Fibroblast of lung (primary cell): ENCODE measurements around the gene CRYBA2. TPM values are rescaled to one million over a fixed set of nuclear protein-coding genes. Genes with fewer than 3 reads are reported as not detected.

Experiments used
- DNase-seq, 2 donors: peaks; one replicate each; pipeline versions ENCODE4 v3.0.0 to v3.0.0-alpha.2; 2010; ENCODE audit warnings: low read depth in 2 of 2
- H2AFZ ChIP-seq: 2 replicates; pipeline ENCODE4 v1.5.1; 2012; ENCODE audit warnings: low read length, control low read depth, inconsistent platforms
- H3K27ac ChIP-seq: 2 replicates; pipeline ENCODE4 v1.5.1; 2011; ENCODE audit warnings: low read length, control low read depth; ENCODE audit not compliant: insufficient read depth
- H3K27me3 ChIP-seq: 2 replicates; pipeline ENCODE4 v1.5.1; 2011; ENCODE audit warnings: mild to moderate bottlenecking, low read length; ENCODE audit not compliant: control insufficient read depth, insufficient read depth
- H3K36me3 ChIP-seq: 2 replicates; pipeline ENCODE4 v1.5.1; 2011; ENCODE audit warnings: low read length; ENCODE audit not compliant: control insufficient read depth, insufficient read depth
- H3K4me1 ChIP-seq: 2 replicates; pipeline ENCODE4 v1.5.1; 2011; ENCODE audit warnings: low read length; ENCODE audit not compliant: control insufficient read depth, insufficient read depth; ENCODE audit errors: extremely low read depth
- H3K4me2 ChIP-seq: 2 replicates; pipeline ENCODE4 v1.5.1; 2011; ENCODE audit warnings: low read length, control low read depth; ENCODE audit not compliant: insufficient read depth; ENCODE audit errors: extremely low read depth
- H3K4me3 ChIP-seq, 4 experiments: fragments of 200-600 bp in 1 of 4; sonication (generic) in 1 of 4; replicated peaks in 1 of 4; 2 replicates each; pipeline ENCODE4 v1.5.1; 2011 to 2016; ENCODE audit warnings: low read length in 4 of 4, low read depth in 3 of 4, mild to moderate bottlenecking in 3 of 4, control low read depth in 2 of 4, inconsistent platforms in 1 of 4, mixed read lengths in 1 of 4; ENCODE audit not compliant: insufficient read depth in 1 of 4; ENCODE audit errors: control extremely low read depth in 1 of 4
- H3K79me2 ChIP-seq: 2 replicates; pipeline ENCODE4 v1.5.1; 2012; ENCODE audit warnings: mild to moderate bottlenecking, low read length, inconsistent platforms; ENCODE audit not compliant: control insufficient read depth, insufficient read depth
- H3K9ac ChIP-seq: 2 replicates; pipeline ENCODE4 v1.5.1; 2011; ENCODE audit warnings: mild to moderate bottlenecking, low read length, control low read depth; ENCODE audit not compliant: insufficient read depth
- H3K9me3 ChIP-seq: 2 replicates; pipeline ENCODE4 v1.5.1; 2012; ENCODE audit warnings: low read depth, low read length; ENCODE audit not compliant: control insufficient read depth, insufficient read depth
- H4K20me1 ChIP-seq: 2 replicates; pipeline ENCODE4 v1.5.1; 2011; ENCODE audit warnings: low read length; ENCODE audit not compliant: control insufficient read depth, insufficient read depth; ENCODE audit errors: extremely low read depth
- CTCF ChIP-seq, 2 donors: IDR thresholded peaks in 1 of 2; conservative IDR thresholded peaks in 1 of 2; 1 replicate in 1 of 2; 2 replicates in 1 of 2; pipeline ENCODE4 v1.5.1; 2011 to 2012; ENCODE audit warnings: low read length in 2 of 2, control low read depth in 1 of 2, inconsistent platforms in 1 of 2, low read depth in 1 of 2, mild to moderate bottlenecking in 1 of 2
- EZH2 ChIP-seq: IDR thresholded peaks from 2 replicates; pipeline ENCODE4 v1.5.1; 2012; ENCODE audit warnings: low read length, control low read depth, mild to moderate bottlenecking; ENCODE audit errors: missing control alignments
- polyA plus RNA-seq, 2 donors: library from polyadenylated mRNA; depleted of rRNA in 1 of 2; stranded (reverse) in 1 of 2; unstranded in 1 of 2; fragments of >200 nt; gene quantifications; 2 replicates each; pipeline ENCODE4 v1.2.1, GENCODE V29; 2011 to 2012; ENCODE audit warnings: missing spikeins in 1 of 2
- total RNA-seq: library from RNA; depleted of rRNA; stranded (reverse); fragments of >200 nt; gene quantifications from 2 replicates; pipeline ENCODE4 v1.2.1, GENCODE V29; 2014

CRYBA2 gene
- total and polyA plus RNA-seq, 2 donors (not counting 1 experiment from before 2014, with no cell fraction given) = not detected

GRCh38 chr2:219031005-219031738 lies 38.0 kb upstream of the CRYBA2 start:
- no peak for DNase-seq
- Histone ChIP-seq H3K4me3 (no peak overlapping the region), H3K9ac (no peak overlapping the region), H3K79me2 (no peaks in the 10 kb centered on the region), H3K9me3 (no peaks in the 10 kb centered on the region), H3K36me3 (no peaks in the 10 kb centered on the region), H3K27ac (no peak overlapping the region), H2AFZ (no peak overlapping the region), H3K27me3 (peaks cover 4% of the 10 kb centered on the region), H3K4me1 (no peaks in the 10 kb centered on the region), H4K20me1 (no peaks in the 10 kb centered on the region), H3K4me2 (no peak overlapping the region)
- TF ChIP-seq CTCF (conservative IDR thresholded peaks at IDR 0.05 in 1 of 2, IDR thresholded peaks at IDR 0.05 in 1 of 2; ENCODE audit: low read depth in 1 of 2, low read length in 2 of 2) (no peak), EZH2 (no peak)

DNA sequence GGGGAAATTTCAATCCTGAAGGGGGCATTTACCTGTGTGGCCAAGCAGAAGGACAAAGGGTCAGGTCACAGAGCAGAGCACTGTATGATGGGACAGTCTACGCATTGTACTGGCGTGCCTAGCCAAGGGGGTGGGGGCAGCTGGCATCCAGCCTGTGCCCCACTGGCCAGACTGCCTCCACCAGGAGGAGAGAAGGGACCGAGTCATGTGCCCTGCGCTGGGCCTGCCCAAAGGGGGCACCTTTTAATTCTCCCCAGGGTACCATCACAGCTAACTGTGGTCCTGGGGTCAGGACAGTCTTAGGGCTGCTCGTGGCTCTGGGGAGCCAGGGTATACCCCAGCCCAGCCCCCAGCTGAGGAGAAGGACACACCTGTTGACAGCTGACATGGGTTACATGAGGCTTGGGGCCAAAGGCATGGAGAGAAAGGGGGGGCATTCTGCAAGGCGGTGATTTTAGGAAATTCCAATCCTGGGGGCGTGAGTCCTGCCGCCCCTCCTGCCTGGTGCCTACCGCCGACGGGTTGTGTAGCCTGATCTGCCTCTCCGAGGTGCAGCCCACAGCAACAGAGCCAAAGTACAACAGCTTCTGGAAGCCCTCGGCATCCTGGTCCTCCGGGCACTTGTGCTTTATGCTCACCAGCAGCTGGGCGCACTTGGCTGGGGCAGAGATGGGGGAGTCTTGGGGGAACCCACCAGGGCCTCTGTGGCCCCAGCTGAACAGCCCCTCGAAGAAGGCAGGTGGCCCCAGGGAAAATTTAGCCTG lies 37.1 kb upstream of the CRYBA2 start:
- Histone ChIP-seq H3K4me1 (no peaks in the 10 kb centered on the region), H3K79me2 (no peaks in the 10 kb centered on the region), H3K9me3 (no peaks in the 10 kb centered on the region), H4K20me1 (no peaks in the 10 kb centered on the region), H3K27me3 (peaks cover 4% of the 10 kb centered on the region), H3K36me3 (no peaks in the 10 kb centered on the region), H3K4me3 (no peak overlapping the region), H3K9ac (no peak overlapping the region), H2AFZ (no peak overlapping the region), H3K27ac (no peak overlapping the region), H3K4me2 (no peak overlapping the region)
- no peak for DNase-seq
- no peak for TF ChIP-seq EZH2
- no peak for TF ChIP-seq CTCF (conservative IDR thresholded peaks at IDR 0.05 in 1 of 2, IDR thresholded peaks at IDR 0.05 in 1 of 2; ENCODE audit: low read depth in 1 of 2, low read length in 2 of 2)

- H2AFZ ChIP-seq = no peak overlapping the region
- TF ChIP-seq CTCF (conservative IDR thresholded peaks at IDR 0.05 in 1 of 2, IDR thresholded peaks at IDR 0.05 in 1 of 2; ENCODE audit: low read depth in 1 of 2, low read length in 2 of 2) (peak; percentile 85 to 90), EZH2 (no peak)
- H3K27me3 ChIP-seq = peaks cover 9% of the 10 kb centered on the region
- H3K9me3 ChIP-seq = no peaks in the 10 kb centered on the region
- no peak overlapping the region for H3K27ac ChIP-seq
- no peaks in the 10 kb centered on the region for H3K79me2 ChIP-seq
- H3K36me3 ChIP-seq = no peaks in the 10 kb centered on the region
- no peak overlapping the region for H3K4me2 ChIP-seq
- no peaks in the 10 kb centered on the region for H3K4me1 ChIP-seq
- DNase-seq = peak; percentile 49 to 69
- no peak overlapping the region for H3K4me3 ChIP-seq
- no peaks in the 10 kb centered on the region for H4K20me1 ChIP-seq
- no peak overlapping the region for H3K9ac ChIP-seq
These were observed 36.6 kb upstream of the CRYBA2 start for GRCh38 chr2:219029829-219030165.
